Measurements from ENCODE around the gene TMEM108.
A peak's percentile ranks its signal among the peaks of the same experiment; 100 is the strongest.

TMEM108 gene

GRCh38 chr3:133246773-133247172, 208.6 kb downstream of the TMEM108 start:
- no peak for TF ChIP-seq CTCF (IDR thresholded peaks at IDR 0.05; ENCODE audit: insufficient read depth, low read depth, low read length, missing control alignments)
- DNase-seq (ENCODE audit: low read depth) = no peak
- H3K4me3 ChIP-seq (ENCODE audit: low read depth, low read length) = no peak overlapping the region

GRCh38 chr3:133248389-133248788, 210.2 kb downstream of the TMEM108 start:
- no peak overlapping the region for H3K4me3 ChIP-seq (ENCODE audit: low read depth, low read length)
- DNase-seq (ENCODE audit: low read depth) = no peak
- no peak for TF ChIP-seq CTCF (IDR thresholded peaks at IDR 0.05; ENCODE audit: insufficient read depth, low read depth, low read length, missing control alignments)

GRCh38 chr3:133249490-133249889, 211.3 kb downstream of the TMEM108 start:
- no peak for TF ChIP-seq CTCF (IDR thresholded peaks at IDR 0.05; ENCODE audit: insufficient read depth, low read depth, low read length, missing control alignments)
- no peak overlapping the region for H3K4me3 ChIP-seq (ENCODE audit: low read depth, low read length)
- no peak for DNase-seq (ENCODE audit: low read depth)

GRCh38 chr3:133254151-133254550, 216.0 kb downstream of the TMEM108 start:
- DNase-seq (ENCODE audit: low read depth) = no peak
- TF ChIP-seq CTCF (IDR thresholded peaks at IDR 0.05; ENCODE audit: insufficient read depth, low read depth, low read length, missing control alignments) = no peak
- no peak overlapping the region for H3K4me3 ChIP-seq (ENCODE audit: low read depth, low read length)

- no peak for DNase-seq (ENCODE audit: low read depth)
- no peak for TF ChIP-seq CTCF (IDR thresholded peaks at IDR 0.05; ENCODE audit: insufficient read depth, low read depth, low read length, missing control alignments)
- H3K4me3 ChIP-seq (ENCODE audit: low read depth, low read length) = no peak overlapping the region
Observed at GRCh38 chr3:133254716-133255115, 216.5 kb downstream of the TMEM108 start.

GRCh38 chr3:133256787-133257483, 218.7 kb downstream of the TMEM108 start:
- DNase-seq (ENCODE audit: low read depth) = peak; percentile 48
- no peak overlapping the region for H3K4me3 ChIP-seq (ENCODE audit: low read depth, low read length)
- TF ChIP-seq CTCF (IDR thresholded peaks at IDR 0.05; ENCODE audit: insufficient read depth, low read depth, low read length, missing control alignments) = no peak

- DNase-seq (ENCODE audit: low read depth) = no peak
- no peak for TF ChIP-seq CTCF (IDR thresholded peaks at IDR 0.05; ENCODE audit: insufficient read depth, low read depth, low read length, missing control alignments)
- no peak overlapping the region for H3K4me3 ChIP-seq (ENCODE audit: low read depth, low read length)
Observed at GRCh38 chr3:133258358-133258757, 220.2 kb downstream of the TMEM108 start.
